SK-N-SH treated with all-trans-retinoic acid at 6 μM for 48 hours (cell line): ENCODE results near the gene BACH1.

Experiments used
- CREB5 ChIP-seq: fragments of 250-450 bp; sonication (Bioruptor Pico); IDR thresholded peaks from 2 replicates; pipeline ENCODE4 v1.5.1; 2020; ENCODE audit warnings: low read depth, mild to moderate bottlenecking, moderate library complexity
- ISL1 ChIP-seq: fragments of 250-450 bp; sonication (Bioruptor Pico); IDR thresholded peaks from 2 replicates; pipeline ENCODE4 v2.1.2; 2022; ENCODE audit warnings: mild to moderate bottlenecking, moderate library complexity
- RARB ChIP-seq: fragments of 250-450 bp; sonication (Bioruptor Pico); IDR thresholded peaks from 2 replicates; pipeline ENCODE4 v1.8.0; 2021; ENCODE audit warnings: mild to moderate bottlenecking, moderate library complexity
- ZC3H10 ChIP-seq: fragments of 250-450 bp; sonication (Bioruptor Pico); IDR thresholded peaks from 2 replicates; pipeline ENCODE4 v1.5.1; 2021; ENCODE audit warnings: mild to moderate bottlenecking, moderate library complexity
- ZFP3 ChIP-seq: fragments of 250-450 bp; sonication (Bioruptor Pico); IDR thresholded peaks from 2 replicates; pipeline ENCODE4 v1.5.0; 2020; ENCODE audit warnings: mild to moderate bottlenecking, moderate library complexity

- TF ChIP-seq ZFP3 (CRISPR knock-in tag), result no peak
- no peak for TF ChIP-seq CREB5
- no peak for TF ChIP-seq RARB (CRISPR knock-in tag)
- no peak for TF ChIP-seq ZC3H10 (CRISPR knock-in tag)
- no peak for TF ChIP-seq ISL1
Observed at GRCh38 chr21:29296446-29296845, 2.3 kb upstream of the BACH1 start.
